OCI-LY7 (cell line): Measurements from ENCODE around the gene AIMP2. TPM values are rescaled to one million over a fixed set of nuclear protein-coding genes. Genes with fewer than 3 reads are reported as not detected.
"Not testable (repeated sequence)": the region's sequence is repeated elsewhere in the genome, so short reads cannot be mapped to it uniquely, and the experiment has no call there.

Experiments
- BruUV-seq: library from RNA; stranded (reverse); fragments of 400-500 nt; replicated peaks from 2 replicates; lab custom pipeline; 2021; lab: Mats Ljungman, UMichigan
- CTCF ChIA-PET: fragments of 300-600 bp; sonication (Branson Sonifier 250); formaldehyde crosslinking; loops from one replicate; lab custom pipeline; 2022; ENCODE audit warnings: antibody characterized with exemption; ENCODE audit not compliant: unreplicated experiment; lab: Charles Lee
- POLR2A ChIA-PET: fragments of 300-600 bp; sonication (Branson Sonifier 250); formaldehyde crosslinking; loops from one replicate; lab custom pipeline; 2022; ENCODE audit warnings: antibody characterized with exemption; lab: Charles Lee
- DNase-seq: peaks from one replicate; pipeline ENCODE4 v3.0.0-alpha.2; 2015; ENCODE audit warnings: low spot score
- H2AFZ ChIP-seq: fragments of 200-600 bp; sonication (generic), shearing (Covaris generic); 2 replicates; pipeline ENCODE4 v1.6.1; 2014; ENCODE audit warnings: mild to moderate bottlenecking, antibody characterized with exemption, low read length, moderate library complexity
- H3K27ac ChIP-seq: fragments of 200-600 bp; sonication (generic); 2 replicates; pipeline ENCODE4 v1.5.1; 2014; ENCODE audit warnings: mixed run types, low read depth, mild to moderate bottlenecking, moderate library complexity, low read length, inconsistent platforms; ENCODE audit not compliant: poor library complexity, severe bottlenecking
- H3K36me3 ChIP-seq: fragments of 200-600 bp; sonication (generic); 2 replicates; pipeline ENCODE4 v1.6.1; 2014; ENCODE audit warnings: mild to moderate bottlenecking, antibody characterized with exemption, low read length, moderate library complexity, mixed read lengths; ENCODE audit not compliant: insufficient read depth
- H3K4me1 ChIP-seq: fragments of 200-600 bp; sonication (generic); 2 replicates; pipeline ENCODE4 v1.5.1; 2014; ENCODE audit warnings: mild to moderate bottlenecking, low read length; ENCODE audit not compliant: insufficient read depth, poor library complexity, severe bottlenecking
- H3K4me2 ChIP-seq: fragments of 200-600 bp; sonication (generic); 2 replicates; pipeline ENCODE4 v1.6.1; 2014; ENCODE audit warnings: mild to moderate bottlenecking, low read length
- H3K4me3 ChIP-seq: fragments of 200-600 bp; sonication (generic); 2 replicates; pipeline ENCODE4 v1.5.1; 2014; ENCODE audit warnings: mild to moderate bottlenecking, low read depth, low read length; ENCODE audit not compliant: poor library complexity, severe bottlenecking
- H3K79me2 ChIP-seq: fragments of 200-600 bp; sonication (generic); 2 replicates; pipeline ENCODE4 v1.6.1; 2016; ENCODE audit warnings: low read depth, mild to moderate bottlenecking, low read length, moderate library complexity, mixed read lengths; ENCODE audit not compliant: insufficient read depth
- H3K9me2 ChIP-seq: fragments of 200-600 bp; sonication (generic); 2 replicates; pipeline ENCODE4 v1.6.1; 2016; ENCODE audit warnings: mild to moderate bottlenecking, low read length, mixed read lengths; ENCODE audit not compliant: insufficient read depth
- H3K9me3 ChIP-seq: fragments of 200-600 bp; sonication (generic); 2 replicates; pipeline ENCODE4 v1.6.1; 2014; ENCODE audit warnings: mild to moderate bottlenecking, mixed run types, low read length, mixed read lengths
- H4K20me1 ChIP-seq: fragments of 200-600 bp; sonication (generic); 2 replicates; pipeline ENCODE4 v1.6.1; 2014; ENCODE audit warnings: mild to moderate bottlenecking, antibody characterized with exemption, low read length, moderate library complexity, mixed read lengths; ENCODE audit not compliant: insufficient read depth
- CTCF ChIP-seq: fragments of 200-600 bp; sonication (generic); conservative IDR thresholded peaks from 2 replicates; pipeline ENCODE4 v1.5.1; 2014; ENCODE audit warnings: mild to moderate bottlenecking, antibody characterized with exemption, low read length, moderate library complexity, mixed read lengths
- EZH2phosphoT487 ChIP-seq: fragments of 200-600 bp; sonication (generic); IDR thresholded peaks from 2 replicates; pipeline ENCODE4 v1.6.1; 2018; ENCODE audit warnings: low read depth, borderline replicate concordance, mild to moderate bottlenecking, mixed run types, antibody characterized with exemption, low read length, moderate library complexity, mixed read lengths
- intact Hi-C: fragments of 100-400 bp; cut with micrococcal nuclease; formaldehyde crosslinking; loops from one replicate; pipeline ENCODE4 v1.10.0; 2022; ENCODE audit not compliant: unreplicated experiment
- total RNA-seq, 2 experiments: library from RNA; depleted of rRNA in 1 of 2; stranded (reverse); fragments of >200 nt in 1 of 2; shearing (Covaris generic) in 1 of 2; gene quantifications; 2 replicates each; pipeline ENCODE4 v1.2.3, GENCODE V29; 2014 to 2022

AIMP2 gene
- total RNA-seq, 2 experiments from 2014 or later = 56.9 to 70.4 TPM

GRCh38 chr7:6049780-6050179 lies 40.7 kb downstream of the AIMP2 start:
- Histone ChIP-seq H3K79me2 (no peaks in the 10 kb centered on the region), H3K4me2 (no peak overlapping the region), H3K36me3 (peaks cover 88% of the 10 kb centered on the region), H3K9me3 (no peaks in the 10 kb centered on the region), H2AFZ (no peak overlapping the region), H3K4me1 (no peaks in the 10 kb centered on the region), H3K27ac (no peak overlapping the region), H3K4me3 (no peak overlapping the region), H4K20me1 (no peaks in the 10 kb centered on the region), H3K9me2 (no peaks in the 10 kb centered on the region)
- TF ChIP-seq CTCF (no peak), EZH2phosphoT487 (no peak)
- BruUV-seq = no TSS peak
- ChIA-PET CTCF (no interaction called here), POLR2A (interaction anchor here (0.6 kb wide), 1 partner anchor 16 kb away, joined by 3 read pairs; no protein-coding TSS in a partner anchor)
- no peak for DNase-seq
- intact Hi-C loops = no loop called here

GRCh38 chr7:6051185-6051584 lies 42.1 kb downstream of the AIMP2 start:
- POLR2A ChIA-PET = interaction anchor here (0.6 to 0.7 kb wide), 4 partner anchors 20 to 901 kb away, joined by 3 to 7 read pairs (median 5); partner anchors contain the start of gene ANKRD61
- CTCF ChIA-PET = not testable (repeated sequence)
- H3K36me3 ChIP-seq = peaks cover 82% of the 10 kb centered on the region

GRCh38 chr7:6056616-6057015 lies 47.5 kb downstream of the AIMP2 start:
- peak overlapping the region; percentile 99 for H3K4me3 ChIP-seq
- intact Hi-C loops = no loop called here
- peaks cover 25% of the 10 kb centered on the region for H3K79me2 ChIP-seq
- H3K4me2 ChIP-seq = peak overlapping the region; percentile 85
- CTCF ChIA-PET = no interaction called here
- TF ChIP-seq EZH2phosphoT487 (no peak), CTCF (no peak)
- no TSS peak for BruUV-seq
- no peaks in the 10 kb centered on the region; the same call in 1 of the 2 replicates for H4K20me1 ChIP-seq
- H3K27ac ChIP-seq = no peak overlapping the region
- POLR2A ChIA-PET = interaction anchor here (0.6 to 1.7 kb wide), 12 partner anchors 9 to 801 kb away, joined by 3 to 8 read pairs (median 4); partner anchors contain the start of genes AIMP2 and PMS2
- no peak overlapping the region for H2AFZ ChIP-seq
- H3K4me1 ChIP-seq = peaks cover 20% of the 10 kb centered on the region
- H3K9me3 ChIP-seq = no peaks in the 10 kb centered on the region
- DNase-seq = no peak
- H3K36me3 ChIP-seq = peaks cover 43% of the 10 kb centered on the region
- H3K9me2 ChIP-seq = no peaks in the 10 kb centered on the region

More at GRCh38 chr7:6051185-6051584, 42.1 kb downstream of the AIMP2 start:
- H4K20me1 ChIP-seq, H3K79me2 ChIP-seq, H3K4me3 ChIP-seq, H3K4me1 ChIP-seq, intact Hi-C loops, H2AFZ ChIP-seq, BruUV-seq, H3K9me2 ChIP-seq, H3K4me2 ChIP-seq, H3K9me3 ChIP-seq, DNase-seq, H3K27ac ChIP-seq: not testable (repeated sequence)
